CD4-positive, alpha-beta T cell treated with Interferon gamma for 1 hour (primary cell): Measurements from ENCODE around the gene MEGF11.
"Not testable (repeated sequence)": the region's sequence is repeated elsewhere in the genome, so short reads cannot be mapped to it uniquely, and the experiment has no call there.

Source experiments
- DNase-seq: peaks from one replicate; pipeline ENCODE4 v3.0.0-alpha.2; 2020

The MEGF11 gene

GRCh38 chr15:65991721-65992483, 261.6 kb downstream of the MEGF11 start:
- no peak for DNase-seq

- no peak for DNase-seq
Observed at GRCh38 chr15:65990298-65990981, 263.1 kb downstream of the MEGF11 start.

GRCh38 chr15:65987100-65987499, 266.4 kb downstream of the MEGF11 start:
- DNase-seq, result no peak

GRCh38 chr15:65986416-65986815, 267.1 kb downstream of the MEGF11 start:
- no peak for DNase-seq

GRCh38 chr15:65985387-65985786, 268.2 kb downstream of the MEGF11 start:
- DNase-seq, result no peak

- no peak for DNase-seq
Observed at GRCh38 chr15:65982627-65983322, 270.8 kb downstream of the MEGF11 start.

- peak; percentile 67 for DNase-seq
Observed at GRCh38 chr15:65981837-65982626, 271.5 kb downstream of the MEGF11 start.

- no peak for DNase-seq
Observed at GRCh38 chr15:65980824-65981456, 272.6 kb downstream of the MEGF11 start.

- no peak for DNase-seq
Observed at GRCh38 chr15:65979837-65980236, 273.7 kb downstream of the MEGF11 start.

GRCh38 chr15:65979316-65979715, 274.2 kb downstream of the MEGF11 start:
- no peak for DNase-seq

GRCh38 chr15:65978110-65978509, 275.4 kb downstream of the MEGF11 start:
- DNase-seq, result no peak

GRCh38 chr15:65976196-65976595, 277.4 kb downstream of the MEGF11 start:
- not testable (repeated sequence) for DNase-seq

GRCh38 chr15:65971741-65971995, 281.9 kb downstream of the MEGF11 start:
- no peak for DNase-seq

- DNase-seq, result no peak
Observed at GRCh38 chr15:65970937-65971740, 282.4 kb downstream of the MEGF11 start.

GRCh38 chr15:65969865-65970816, 283.4 kb downstream of the MEGF11 start:
- DNase-seq, result no peak

- no peak for DNase-seq
Observed at GRCh38 chr15:65968511-65968910, 285.0 kb downstream of the MEGF11 start.

GRCh38 chr15:65964792-65965433, 288.6 kb downstream of the MEGF11 start:
- DNase-seq, result no peak

- DNase-seq, result no peak
Observed at GRCh38 chr15:65963911-65964482, 289.6 kb downstream of the MEGF11 start.

- DNase-seq, result no peak
Observed at GRCh38 chr15:65963358-65963757, 290.2 kb downstream of the MEGF11 start.

GRCh38 chr15:65962187-65962586, 291.4 kb downstream of the MEGF11 start:
- no peak for DNase-seq
